Muscle of leg (tissue), 16 donors: ENCODE results near the gene FGF7. TPM values are rescaled to one million over a fixed set of nuclear protein-coding genes. Genes with fewer than 3 reads are reported as not detected.
"Not testable (repeated sequence)": the region's sequence is repeated elsewhere in the genome, so short reads cannot be mapped to it uniquely, and the experiment has no call there.

ENCODE experiments used
- DNase-seq: peaks from one replicate; pipeline ENCODE4 v3.0.0; 2013
- H3K27ac ChIP-seq: one replicate; pipeline ENCODE4 v1.5.1; 2013; ENCODE audit warnings: mild to moderate bottlenecking, low read length, control low read depth
- H3K27me3 ChIP-seq: one replicate; pipeline ENCODE4 v1.6.1; 2013; ENCODE audit warnings: low read length; ENCODE audit not compliant: control insufficient read depth, insufficient read depth
- H3K36me3 ChIP-seq: one replicate; pipeline ENCODE4 v1.6.1; 2013; ENCODE audit warnings: low read length; ENCODE audit not compliant: control insufficient read depth, insufficient read depth
- H3K4me1 ChIP-seq: one replicate; pipeline ENCODE4 v1.6.1; 2013; ENCODE audit warnings: low read length; ENCODE audit not compliant: control insufficient read depth, insufficient read depth
- H3K4me3 ChIP-seq: one replicate; pipeline ENCODE4 v1.5.1; 2013; ENCODE audit warnings: low read length, control low read depth
- H3K9me3 ChIP-seq: replicated peaks from 2 replicates; pipeline ENCODE4 v1.6.1; 2013; ENCODE audit warnings: low read depth, low read length; ENCODE audit not compliant: control insufficient read depth
- WGBS: methylation state at CpG from one replicate; pipeline ENCODE4 v1.1.5; 2013; ENCODE audit warnings: missing lambda C conversion rate; ENCODE audit not compliant: insufficient coverage; 5-methylcytosine and 5-hydroxymethylcytosine counted together
- long read RNA-seq, 11 donors: transcript quantifications; one replicate each; lab custom pipeline, GENCODE V29; 2026
- polyA plus RNA-seq, 8 donors: library from polyadenylated mRNA; unstranded; fragments of 120-200 nt; gene quantifications; one replicate each; pipeline versions ENCODE4 v1.2.1 to v1.2.3, GENCODE V29; 2013; ENCODE audit warnings: inconsistent platforms in 1 of 8, low replicate concordance in 1 of 8; ENCODE audit not compliant: insufficient read length in 8 of 8, insufficient read depth in 1 of 8
- total RNA-seq: library from RNA; stranded (reverse); fragments of 120-200 nt; gene quantifications from one replicate; pipeline ENCODE4 v1.2.4, GENCODE V29; 2013

Gene FGF7, protein sequence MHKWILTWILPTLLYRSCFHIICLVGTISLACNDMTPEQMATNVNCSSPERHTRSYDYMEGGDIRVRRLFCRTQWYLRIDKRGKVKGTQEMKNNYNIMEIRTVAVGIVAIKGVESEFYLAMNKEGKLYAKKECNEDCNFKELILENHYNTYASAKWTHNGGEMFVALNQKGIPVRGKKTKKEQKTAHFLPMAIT
- total RNA-seq (33.8 TPM), polyA plus RNA-seq (10 to 100 TPM; 14.0 to 44.4 (median 27.5) TPM)
- long read RNA-seq, donor 1, full-length matches to known transcripts = 6 of 6 reads
- long read RNA-seq, donor 1, partial matches to known transcripts = 0 of 6 reads
- long read RNA-seq, donor 1, other reads (novel, unspliced or antisense) = 0 of 6 reads
- long read RNA-seq, donor 2, full-length matches to known transcripts = 5 of 5 reads
- long read RNA-seq, donor 2, partial matches to known transcripts = 0 of 5 reads
- long read RNA-seq, donor 2, other reads (novel, unspliced or antisense) = 0 of 5 reads
- long read RNA-seq, donor 3, full-length matches to known transcripts = 9 of 9 reads
- long read RNA-seq, donor 3, partial matches to known transcripts = 0 of 9 reads
- long read RNA-seq, donor 3, other reads (novel, unspliced or antisense) = 0 of 9 reads
- long read RNA-seq, donor 4, full-length matches to known transcripts = 11 of 11 reads
- long read RNA-seq, donor 4, partial matches to known transcripts = 0 of 11 reads
- long read RNA-seq, donor 4, other reads (novel, unspliced or antisense) = 0 of 11 reads
- long read RNA-seq, donor 5, full-length matches to known transcripts = 27 of 37 reads
- long read RNA-seq, donor 5, partial matches to known transcripts = 10 of 37 reads
- long read RNA-seq, donor 5, other reads (novel, unspliced or antisense) = 0 of 37 reads
- long read RNA-seq, donor 6, full-length matches to known transcripts = 14 of 23 reads
- long read RNA-seq, donor 6, partial matches to known transcripts = 9 of 23 reads
- long read RNA-seq, donor 6, other reads (novel, unspliced or antisense) = 0 of 23 reads
- long read RNA-seq, donor 7, full-length matches to known transcripts = 18 of 18 reads
- long read RNA-seq, donor 7, partial matches to known transcripts = 0 of 18 reads
- long read RNA-seq, donor 7, other reads (novel, unspliced or antisense) = 0 of 18 reads
- long read RNA-seq, donor 8, full-length matches to known transcripts = 17 of 17 reads
- long read RNA-seq, donor 8, partial matches to known transcripts = 0 of 17 reads
- long read RNA-seq, donor 8, other reads (novel, unspliced or antisense) = 0 of 17 reads
- long read RNA-seq, donor 9, full-length matches to known transcripts = 5 of 5 reads
- long read RNA-seq, donor 9, partial matches to known transcripts = 0 of 5 reads
- long read RNA-seq, donor 9, other reads (novel, unspliced or antisense) = 0 of 5 reads
- long read RNA-seq, donor 10, full-length matches to known transcripts = 24 of 33 reads
- long read RNA-seq, donor 10, partial matches to known transcripts = 9 of 33 reads
- long read RNA-seq, donor 10, other reads (novel, unspliced or antisense) = 0 of 33 reads
- long read RNA-seq, donor 11, full-length matches to known transcripts = 9 of 9 reads
- long read RNA-seq, donor 11, partial matches to known transcripts = 0 of 9 reads
- long read RNA-seq, donor 11, other reads (novel, unspliced or antisense) = 0 of 9 reads

- 0% methylated on average over 1 of the region's 4 CpGs for WGBS
- no peaks in the 10 kb centered on the region for H3K4me1 ChIP-seq
- H3K27ac ChIP-seq = peak within 1 kb of the TSS; percentile 83
- peak; percentile 91 for DNase-seq
- peak within 1 kb of the TSS; percentile 41 for H3K4me3 ChIP-seq
- H3K36me3 ChIP-seq = no peaks in the 10 kb centered on the region
- no peaks in the 10 kb centered on the region for H3K9me3 ChIP-seq
- no peaks in the 10 kb centered on the region for H3K27me3 ChIP-seq
These were observed at the start of gene FGF7 for GRCh38 chr15:49423021-49423420. TSS of gene FGF7 (plus strand) at chr15:49423242. CDS start at chr15:49424298, 1,056 bp downstream.

DNA sequence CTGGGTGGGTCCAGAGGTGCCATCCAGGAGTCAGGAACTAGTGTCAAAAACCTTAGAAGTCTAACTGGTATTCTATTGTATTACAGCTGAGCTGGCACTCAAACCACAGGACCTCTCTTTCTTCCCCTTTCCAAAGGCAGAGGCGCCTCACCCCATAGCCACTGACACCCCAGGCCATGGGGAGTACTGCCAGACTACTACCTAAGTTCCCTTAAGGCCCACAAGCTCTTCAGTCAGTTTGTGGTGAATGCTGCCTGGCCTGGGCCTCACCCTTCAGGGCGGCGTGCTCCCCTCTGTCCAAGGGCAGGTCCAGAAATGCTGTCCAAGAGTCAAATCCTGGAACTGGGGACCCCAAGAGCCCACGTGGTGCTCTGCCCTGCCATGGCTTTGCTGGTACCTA, 43.0 kb upstream of the FGF7 start:
- Histone ChIP-seq H3K27me3 (no peaks in the 10 kb centered on the region), H3K27ac (no peak overlapping the region), H3K9me3 (no peaks in the 10 kb centered on the region), H3K4me1 (no peaks in the 10 kb centered on the region), H3K4me3 (no peak overlapping the region), H3K36me3 (no peaks in the 10 kb centered on the region)
- DNase-seq = no peak
- WGBS = 85% methylated on average over 3 of the region's 4 CpGs

GRCh38 chr15:49380912-49381311, 42.1 kb upstream of the FGF7 start:
- Histone ChIP-seq H3K27ac (no peak overlapping the region), H3K4me3 (no peak overlapping the region)
- 86% methylated on average over 3 of the region's 5 CpGs for WGBS

DNA sequence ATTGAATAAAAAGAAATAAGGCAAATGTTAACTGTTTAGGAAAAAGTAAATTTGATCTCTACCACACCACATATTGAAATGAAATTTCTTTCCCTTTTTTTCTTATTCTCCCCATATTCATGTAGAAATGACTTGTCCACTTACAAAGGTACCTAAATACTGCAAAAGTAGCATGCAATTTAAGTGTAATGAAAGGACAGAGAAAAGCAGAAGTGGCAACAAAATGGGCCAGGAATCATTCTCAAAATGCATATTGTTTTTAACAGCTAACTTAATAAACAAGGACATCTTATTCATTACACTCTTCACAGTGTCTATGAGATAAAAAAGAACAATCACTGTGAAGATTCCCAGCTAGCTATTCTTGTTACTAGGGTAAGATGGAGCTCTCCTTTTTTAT, 40.6 kb upstream of the FGF7 start:
- Histone ChIP-seq H3K27ac (no peak overlapping the region), H3K36me3 (no peaks in the 10 kb centered on the region), H3K4me3 (no peak overlapping the region), H3K27me3 (no peaks in the 10 kb centered on the region), H3K4me1 (no peaks in the 10 kb centered on the region), H3K9me3 (no peaks in the 10 kb centered on the region)
- no peak for DNase-seq

More at GRCh38 chr15:49380912-49381311, 42.1 kb upstream of the FGF7 start:
- no peak for DNase-seq
- no peaks in the 10 kb centered on the region for H3K4me1 ChIP-seq
- no peaks in the 10 kb centered on the region for H3K27me3 ChIP-seq
- H3K9me3 ChIP-seq = no peaks in the 10 kb centered on the region
- H3K36me3 ChIP-seq = no peaks in the 10 kb centered on the region

- Histone ChIP-seq H3K27me3 (no peaks in the 10 kb centered on the region), H3K9me3 (no peaks in the 10 kb centered on the region), H3K4me1 (no peaks in the 10 kb centered on the region), H3K27ac (no peak overlapping the region), H3K36me3 (no peaks in the 10 kb centered on the region), H3K4me3 (no peak overlapping the region)
- no CpG with 5 or more reads among the region's 1 CpG for WGBS
- DNase-seq = no peak
These were observed 39.8 kb upstream of the FGF7 start for GRCh38 chr15:49383266-49383665.

GRCh38 chr15:49387471-49387870, 35.6 kb upstream of the FGF7 start:
- no peak for DNase-seq
- no peaks in the 10 kb centered on the region for H3K9me3 ChIP-seq
- H3K36me3 ChIP-seq = no peaks in the 10 kb centered on the region
- H3K27me3 ChIP-seq = no peaks in the 10 kb centered on the region
- no peaks in the 10 kb centered on the region for H3K4me1 ChIP-seq
- WGBS = no CpG with 5 or more reads among the region's 2 CpGs
- H3K27ac ChIP-seq = no peak overlapping the region
- no peak overlapping the region for H3K4me3 ChIP-seq

- 88% methylated on average over 3 of the region's 5 CpGs for WGBS
- H3K36me3 ChIP-seq, H3K4me1 ChIP-seq, H3K27me3 ChIP-seq, DNase-seq, H3K27ac ChIP-seq, H3K4me3 ChIP-seq, H3K9me3 ChIP-seq: not testable (repeated sequence)
These were observed 20.3 kb upstream of the FGF7 start for GRCh38 chr15:49402515-49403296.

DNA sequence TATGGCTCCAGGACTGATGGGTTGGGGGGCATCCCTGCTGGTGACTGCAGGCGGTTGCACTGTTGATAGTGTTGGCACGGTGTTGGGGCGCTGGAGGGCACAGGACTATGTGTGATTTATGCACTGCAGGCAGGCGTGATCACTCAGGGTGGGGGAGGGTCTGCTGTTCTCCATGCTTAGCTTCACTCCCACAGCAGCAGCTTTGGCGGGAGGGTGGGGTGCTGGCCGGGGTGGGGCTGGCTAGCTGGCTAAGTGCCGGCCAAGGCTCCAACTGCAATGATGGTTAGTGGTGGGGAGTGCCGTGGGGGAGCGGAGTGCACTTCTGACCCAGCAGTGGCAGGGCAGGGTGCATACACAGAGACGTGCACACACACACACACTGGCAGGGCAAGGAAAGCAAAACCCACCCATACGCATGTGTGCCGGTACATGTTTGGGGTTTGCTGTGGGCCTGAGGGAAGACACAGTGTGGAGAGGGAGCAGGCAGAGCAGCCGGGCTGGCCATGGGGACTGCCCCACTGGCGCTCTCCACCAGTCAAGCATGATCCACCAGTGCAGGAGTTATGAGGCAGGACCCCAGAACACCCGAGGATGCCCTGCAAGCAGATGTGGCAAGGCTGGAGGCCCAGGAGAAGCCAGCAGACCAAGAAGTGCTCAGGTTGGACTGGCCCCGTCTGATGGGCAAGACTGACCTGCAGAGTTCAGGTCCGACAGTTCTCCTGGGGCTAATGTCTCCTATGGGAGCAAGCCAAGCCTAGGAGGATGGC, 16.5 kb upstream of the FGF7 start:
- no peak for DNase-seq
- H3K27me3 ChIP-seq = no peaks in the 10 kb centered on the region
- no peaks in the 10 kb centered on the region for H3K9me3 ChIP-seq
- H3K4me1 ChIP-seq = no peaks in the 10 kb centered on the region
- no peaks in the 10 kb centered on the region for H3K36me3 ChIP-seq
- WGBS = 95% methylated on average over 12 of the region's 17 CpGs
- H3K4me3 ChIP-seq = no peak overlapping the region
- no peak overlapping the region for H3K27ac ChIP-seq
